GM12801 (cell line): ENCODE results near the gene TAS2R46.

ENCODE experiments used
- TF ChIP-seq, protein P1 (sequence below): IDR thresholded peaks from one replicate; pipeline ENCODE4 v1.5.1; 2011; ENCODE audit warnings: control low read depth; ENCODE audit not compliant: insufficient read length; ENCODE audit errors: extremely low read depth

TAS2R46 gene

DNA sequence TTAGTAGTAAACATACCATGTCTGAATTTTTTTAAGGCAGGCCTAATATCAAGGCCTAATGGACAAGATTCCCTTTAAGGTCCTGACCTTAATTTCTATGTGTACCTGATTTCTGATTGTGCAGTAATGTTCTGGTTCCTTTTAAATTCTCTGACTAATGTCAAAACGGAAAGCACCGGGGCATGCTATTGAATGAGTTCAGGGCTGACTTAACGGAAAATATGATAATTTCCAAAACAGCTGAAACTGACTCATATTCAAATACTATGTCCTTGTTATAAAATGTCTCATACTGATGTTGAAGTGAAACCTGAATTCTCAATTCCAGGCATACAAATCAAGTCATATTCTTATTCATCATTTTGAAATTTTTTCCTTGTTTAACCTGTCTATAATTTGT is 23.3 kb upstream of the TAS2R46 start:
- TF ChIP-seq, protein P1, sequence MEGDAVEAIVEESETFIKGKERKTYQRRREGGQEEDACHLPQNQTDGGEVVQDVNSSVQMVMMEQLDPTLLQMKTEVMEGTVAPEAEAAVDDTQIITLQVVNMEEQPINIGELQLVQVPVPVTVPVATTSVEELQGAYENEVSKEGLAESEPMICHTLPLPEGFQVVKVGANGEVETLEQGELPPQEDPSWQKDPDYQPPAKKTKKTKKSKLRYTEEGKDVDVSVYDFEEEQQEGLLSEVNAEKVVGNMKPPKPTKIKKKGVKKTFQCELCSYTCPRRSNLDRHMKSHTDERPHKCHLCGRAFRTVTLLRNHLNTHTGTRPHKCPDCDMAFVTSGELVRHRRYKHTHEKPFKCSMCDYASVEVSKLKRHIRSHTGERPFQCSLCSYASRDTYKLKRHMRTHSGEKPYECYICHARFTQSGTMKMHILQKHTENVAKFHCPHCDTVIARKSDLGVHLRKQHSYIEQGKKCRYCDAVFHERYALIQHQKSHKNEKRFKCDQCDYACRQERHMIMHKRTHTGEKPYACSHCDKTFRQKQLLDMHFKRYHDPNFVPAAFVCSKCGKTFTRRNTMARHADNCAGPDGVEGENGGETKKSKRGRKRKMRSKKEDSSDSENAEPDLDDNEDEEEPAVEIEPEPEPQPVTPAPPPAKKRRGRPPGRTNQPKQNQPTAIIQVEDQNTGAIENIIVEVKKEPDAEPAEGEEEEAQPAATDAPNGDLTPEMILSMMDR = no peak

DNA sequence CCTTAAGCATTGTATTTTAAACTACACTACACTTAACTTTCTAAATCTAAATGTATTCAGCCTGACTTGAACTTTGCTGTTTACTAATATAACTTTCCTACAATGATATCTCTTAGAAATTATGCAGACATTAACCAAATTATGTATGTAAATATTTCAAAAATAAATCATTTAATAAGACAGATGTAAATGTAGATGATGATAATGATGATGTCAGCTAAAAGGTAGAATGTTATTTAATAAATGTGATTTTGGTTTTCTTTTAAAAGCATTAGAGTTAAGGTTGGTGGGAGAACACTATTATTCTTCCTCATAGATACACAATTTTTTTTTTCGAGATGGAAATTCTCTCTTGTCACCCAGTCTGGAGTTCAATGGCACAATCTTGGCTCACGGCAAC is 19.9 kb upstream of the TAS2R46 start:
- TF ChIP-seq, protein P1 = no peak

DNA sequence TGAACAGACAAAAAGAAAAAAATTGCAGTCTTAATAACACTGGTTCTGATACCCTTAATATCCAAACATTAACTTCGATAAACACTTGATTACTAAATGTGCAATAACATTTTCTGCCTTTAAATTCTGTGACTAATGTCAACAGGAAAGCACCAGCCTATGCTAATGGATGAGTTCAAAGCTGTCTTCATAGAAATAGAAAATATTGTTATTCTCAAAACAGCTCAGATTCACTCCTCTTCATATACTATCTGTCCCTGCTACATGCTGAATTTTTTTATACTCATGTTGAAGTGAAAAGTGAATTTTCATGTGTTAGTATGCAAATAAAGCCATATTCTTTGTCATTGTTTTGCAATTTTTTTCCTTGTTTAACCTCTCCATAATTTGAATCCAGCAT is 16.2 kb upstream of the TAS2R46 start:
- TF ChIP-seq, protein P1 = no peak

DNA sequence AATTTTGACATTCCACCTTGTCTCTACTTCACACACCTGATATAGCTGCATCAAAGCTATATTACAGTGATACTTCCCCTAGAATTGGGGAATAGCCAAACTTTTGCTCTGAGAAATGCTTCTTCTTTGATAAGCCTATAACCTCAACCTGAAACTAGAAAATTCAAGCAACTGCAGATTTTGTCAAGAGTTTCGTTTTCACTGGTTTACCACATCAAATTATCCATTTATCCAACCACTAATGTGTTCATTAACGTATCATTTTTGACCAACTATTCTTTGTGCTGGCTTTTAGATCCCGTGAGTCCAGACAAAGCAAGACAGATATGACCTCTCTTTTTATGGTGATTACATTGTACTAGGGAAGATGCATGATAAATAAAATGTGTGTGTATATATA is 13.5 kb upstream of the TAS2R46 start:
- TF ChIP-seq, protein P1 = no peak

- TF ChIP-seq, protein P1 = no peak
Observed at GRCh38 chr12:11071414-11071813, 9.3 kb upstream of the TAS2R46 start.

GRCh38 chr12:11070999-11071398 is 8.9 kb upstream of the TAS2R46 start:
- TF ChIP-seq, protein P1 = no peak

DNA sequence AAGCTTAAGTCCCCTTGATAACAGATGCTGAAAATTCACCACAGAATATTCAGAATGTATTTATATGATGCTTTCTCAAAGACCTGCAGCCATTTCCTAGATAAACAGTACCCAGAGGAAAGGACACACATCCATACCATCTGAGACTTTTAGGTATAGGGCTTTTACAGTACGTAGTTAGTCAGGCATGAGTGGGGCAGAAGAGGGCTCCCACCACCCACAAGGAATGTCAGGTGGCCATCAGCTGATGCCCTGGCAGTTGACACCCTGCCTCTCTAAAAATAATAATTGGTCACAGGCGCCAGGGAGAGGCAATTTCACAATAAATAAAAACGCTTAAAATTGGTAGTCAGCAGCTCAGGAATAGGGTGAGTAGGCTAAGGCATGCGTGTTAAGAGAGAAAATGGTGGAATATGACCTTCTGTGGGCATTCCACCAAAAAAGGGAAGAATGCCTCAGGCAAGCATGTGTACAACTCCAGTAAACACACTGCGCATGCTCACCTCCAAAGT is 7.8 kb upstream of the TAS2R46 start:
- TF ChIP-seq, protein P1 = no peak

DNA sequence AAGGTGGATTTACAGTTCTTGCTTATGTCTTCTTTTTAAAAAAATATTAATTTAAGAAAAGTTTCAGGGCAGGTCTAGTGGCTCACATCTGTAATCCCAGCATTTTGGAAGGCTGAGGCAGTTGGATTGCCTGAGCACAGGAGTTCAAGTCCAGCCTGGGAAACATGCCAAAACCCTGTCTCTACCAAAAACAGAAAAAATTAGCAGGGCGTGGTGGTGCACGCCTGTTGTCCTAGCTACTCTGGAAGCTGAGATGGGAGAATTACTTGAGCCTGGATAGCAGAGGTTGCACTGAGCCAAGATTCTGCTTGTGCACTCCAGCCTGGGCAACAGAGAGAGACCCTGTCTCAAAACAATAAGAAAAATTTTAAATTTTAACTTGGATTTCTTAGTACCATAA is 5.4 kb upstream of the TAS2R46 start:
- TF ChIP-seq, protein P1 = no peak
